ACC112 (cell line): ENCODE measurements around the gene ALG3.

ENCODE experiments used
- H2AFZ ChIP-seq: fragments of 200-600 bp; sonication (generic); one replicate; pipeline ENCODE4 v1.6.0; 2017; ENCODE audit warnings: antibody characterized with exemption, low read length; ENCODE audit not compliant: unreplicated experiment
- H3K27ac ChIP-seq: fragments of 200-600 bp; sonication (generic); 2 replicates; pipeline ENCODE4 v1.5.1; 2014; ENCODE audit warnings: low read depth, mild to moderate bottlenecking, antibody characterized with exemption, low read length, moderate library complexity
- H3K27me3 ChIP-seq: fragments of 200-600 bp; sonication (generic); 2 replicates; pipeline ENCODE4 v1.6.1; 2014; ENCODE audit warnings: mild to moderate bottlenecking, antibody characterized with exemption, low read length, moderate library complexity, mixed read lengths; ENCODE audit not compliant: insufficient read depth
- H3K36me3 ChIP-seq: fragments of 200-600 bp; sonication (generic); 2 replicates; pipeline ENCODE4 v1.6.1; 2016; ENCODE audit warnings: mild to moderate bottlenecking, antibody characterized with exemption, low read length, moderate library complexity, mixed read lengths; ENCODE audit not compliant: insufficient read depth
- H3K4me1 ChIP-seq: fragments of 200-600 bp; sonication (generic); one replicate; pipeline ENCODE4 v1.6.1; 2016; ENCODE audit warnings: low read length, mixed read lengths; ENCODE audit not compliant: insufficient read depth, unreplicated experiment, control insufficient read depth
- H3K4me3 ChIP-seq: fragments of 200-600 bp; sonication (generic); 2 replicates; pipeline ENCODE4 v1.5.1; 2014; ENCODE audit warnings: mild to moderate bottlenecking, low read depth, low read length
- H3K79me2 ChIP-seq: fragments of 200-600 bp; sonication (generic); one replicate; pipeline ENCODE4 v1.6.0; 2016; ENCODE audit warnings: low read length; ENCODE audit not compliant: control insufficient read depth, unreplicated experiment, insufficient read depth

ALG3 gene

DNA sequence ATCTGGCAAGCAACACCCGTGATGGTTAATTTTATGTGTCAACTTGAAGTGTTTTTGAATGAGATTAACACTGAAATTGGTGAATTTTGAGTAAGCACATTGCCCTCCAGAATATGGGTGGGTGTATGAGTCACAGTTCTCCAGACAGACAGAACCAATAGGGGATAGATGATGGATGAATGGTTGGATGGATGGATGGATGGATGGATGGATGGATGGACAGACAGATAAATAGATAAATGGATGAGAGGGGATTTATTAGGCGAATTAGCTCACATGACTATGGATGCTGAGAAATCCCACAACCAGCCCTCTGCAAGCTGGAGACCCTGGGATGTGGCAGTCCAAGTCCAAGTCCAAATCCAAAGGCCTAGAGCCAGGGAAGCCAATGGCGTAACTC, 24.8 kb downstream of the ALG3 start:
- Histone ChIP-seq H3K27ac (no peak overlapping the region), H3K4me1 (no peaks in the 10 kb centered on the region), H3K4me3 (no peak overlapping the region), H3K27me3 (peaks cover 24% of the 10 kb centered on the region), H3K36me3 (no peaks in the 10 kb centered on the region), H2AFZ (no peak overlapping the region), H3K79me2 (no peaks in the 10 kb centered on the region)

GRCh38 chr3:184222521-184222920, 26.2 kb downstream of the ALG3 start:
- no peak overlapping the region for H3K4me3 ChIP-seq
- no peak overlapping the region for H2AFZ ChIP-seq
- no peaks in the 10 kb centered on the region for H3K79me2 ChIP-seq
- no peaks in the 10 kb centered on the region for H3K36me3 ChIP-seq
- no peaks in the 10 kb centered on the region for H3K4me1 ChIP-seq
- H3K27ac ChIP-seq = no peak overlapping the region
- peaks cover 10% of the 10 kb centered on the region for H3K27me3 ChIP-seq

DNA sequence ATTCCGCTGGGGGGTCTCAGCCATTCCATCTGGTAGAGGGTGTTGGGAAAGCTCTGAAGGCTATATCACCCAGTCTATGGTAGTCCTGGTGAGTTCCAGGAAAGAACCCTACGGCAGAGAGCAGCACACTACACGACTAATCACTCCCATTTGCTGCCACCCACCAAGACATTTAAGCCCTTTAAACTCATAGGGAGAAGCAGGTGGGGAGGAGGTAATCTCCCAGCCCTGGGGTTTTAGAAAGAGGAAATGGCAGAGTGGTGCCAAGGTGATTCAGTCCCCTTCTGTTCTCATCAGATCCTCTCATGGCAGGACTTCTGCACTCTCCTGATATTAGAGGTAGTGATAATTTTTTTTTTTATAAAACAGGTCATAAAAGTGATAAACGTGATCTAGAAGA, 29.9 kb downstream of the ALG3 start:
- Histone ChIP-seq H3K79me2 (no peaks in the 10 kb centered on the region), H3K4me3 (no peak overlapping the region), H3K27ac (no peak overlapping the region), H2AFZ (no peak overlapping the region), H3K27me3 (peaks cover 4% of the 10 kb centered on the region; the same call in 1 of the 2 replicates), H3K36me3 (no peaks in the 10 kb centered on the region), H3K4me1 (no peaks in the 10 kb centered on the region)

DNA sequence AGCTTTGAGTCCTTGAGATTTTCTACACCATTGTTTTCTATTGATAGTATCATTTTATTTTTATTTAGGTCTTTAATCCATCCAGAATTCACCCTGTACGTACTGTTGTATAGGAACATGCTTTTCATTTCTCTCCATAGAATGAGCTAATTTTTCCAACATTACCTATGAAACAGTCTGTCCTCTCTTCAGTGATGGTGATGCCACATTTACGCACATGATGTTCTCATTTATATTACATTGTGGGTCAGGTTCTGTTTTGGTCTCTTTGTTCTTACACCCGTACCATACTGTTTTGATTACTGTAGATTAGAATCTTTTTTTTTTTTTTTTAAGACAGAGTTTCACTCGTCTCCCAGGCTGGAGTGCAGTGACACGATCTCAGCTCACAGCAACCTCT, 37.0 kb downstream of the ALG3 start:
- no peak overlapping the region for H2AFZ ChIP-seq
- H3K36me3 ChIP-seq = no peaks in the 10 kb centered on the region
- no peak overlapping the region for H3K4me3 ChIP-seq
- H3K27me3 ChIP-seq = peaks cover 14% of the 10 kb centered on the region
- no peaks in the 10 kb centered on the region for H3K4me1 ChIP-seq
- no peaks in the 10 kb centered on the region for H3K79me2 ChIP-seq
- H3K27ac ChIP-seq = no peak overlapping the region

- H3K27me3 ChIP-seq = peaks cover 18% of the 10 kb centered on the region
- H3K4me3 ChIP-seq = no peak overlapping the region
- H2AFZ ChIP-seq = no peak overlapping the region
- no peaks in the 10 kb centered on the region for H3K4me1 ChIP-seq
- H3K27ac ChIP-seq = no peak overlapping the region
- no peaks in the 10 kb centered on the region for H3K36me3 ChIP-seq
- no peaks in the 10 kb centered on the region for H3K79me2 ChIP-seq
These were observed 37.5 kb downstream of the ALG3 start for GRCh38 chr3:184211297-184211696.

DNA sequence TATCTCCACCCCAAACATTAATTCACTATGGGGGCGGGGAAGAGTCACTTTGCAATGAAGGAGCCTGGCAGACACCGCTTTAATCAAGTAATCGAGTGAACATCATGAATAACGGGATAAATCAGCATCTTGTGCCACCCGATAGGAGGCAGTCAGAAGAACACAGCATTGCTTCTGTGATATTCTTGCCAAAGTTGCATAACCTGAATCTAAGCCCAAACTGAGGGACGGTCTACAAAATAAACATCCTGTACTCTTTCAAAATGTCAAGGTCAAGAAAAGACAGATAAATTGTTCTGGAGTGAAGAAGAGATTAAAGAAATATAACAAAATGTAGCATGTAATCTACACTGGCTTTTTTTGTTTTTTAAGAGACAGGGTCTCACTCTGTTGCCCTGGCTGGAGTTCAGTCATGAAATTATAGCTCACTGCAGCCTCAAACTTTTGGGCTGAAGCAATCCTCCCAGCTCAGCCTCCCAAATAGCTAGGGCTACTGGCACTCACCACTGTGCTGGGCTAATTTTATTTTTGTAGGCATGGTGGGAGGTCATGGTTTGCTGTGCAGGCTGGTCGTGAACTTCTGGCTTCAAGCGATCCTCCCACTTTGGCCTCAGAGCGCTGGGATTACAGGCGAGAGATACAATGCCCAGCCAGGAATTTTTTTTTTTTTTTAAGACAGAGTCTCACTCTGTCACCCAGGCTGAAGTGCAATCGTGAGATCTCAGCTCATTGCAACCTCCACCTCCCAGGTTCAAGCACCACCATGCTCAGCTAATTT, 39.4 kb downstream of the ALG3 start:
- Histone ChIP-seq H3K27ac (no peak overlapping the region), H3K4me3 (no peak overlapping the region), H3K36me3 (no peaks in the 10 kb centered on the region), H3K4me1 (no peaks in the 10 kb centered on the region), H3K27me3 (peaks cover 16% of the 10 kb centered on the region), H3K79me2 (no peaks in the 10 kb centered on the region), H2AFZ (no peak overlapping the region)

DNA sequence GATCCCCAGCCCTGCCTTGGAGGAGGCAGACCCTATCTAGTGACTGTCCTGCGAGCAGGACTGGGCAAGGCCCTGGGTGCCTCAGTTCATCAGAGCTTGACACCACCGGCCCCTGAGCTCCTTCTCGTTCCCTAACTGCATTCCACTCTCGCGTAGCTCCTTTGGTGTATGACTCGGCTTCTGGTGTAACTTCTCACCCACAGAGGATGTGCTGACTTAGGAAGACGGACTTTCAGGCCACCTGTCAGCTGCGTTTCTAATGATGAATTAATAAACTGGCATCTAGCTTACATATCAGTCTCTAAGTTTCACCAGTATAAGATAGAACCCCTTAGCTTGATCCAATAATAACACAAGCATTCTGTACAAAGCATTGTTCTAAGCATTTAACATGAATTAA, 45.2 kb downstream of the ALG3 start:
- no peak overlapping the region for H2AFZ ChIP-seq
- H3K36me3 ChIP-seq = no peaks in the 10 kb centered on the region
- H3K79me2 ChIP-seq = no peaks in the 10 kb centered on the region
- no peak overlapping the region for H3K27ac ChIP-seq
- no peaks in the 10 kb centered on the region for H3K4me1 ChIP-seq
- H3K27me3 ChIP-seq = peaks cover 16% of the 10 kb centered on the region
- no peak overlapping the region for H3K4me3 ChIP-seq

- Histone ChIP-seq H3K4me3 (no peak overlapping the region), H2AFZ (no peak overlapping the region), H3K36me3 (no peaks in the 10 kb centered on the region), H3K27me3 (no peaks in the 10 kb centered on the region; the same call in 1 of the 2 replicates), H3K4me1 (no peaks in the 10 kb centered on the region), H3K79me2 (no peaks in the 10 kb centered on the region), H3K27ac (no peak overlapping the region)
These were observed 47.9 kb downstream of the ALG3 start for GRCh38 chr3:184200825-184201224.

DNA sequence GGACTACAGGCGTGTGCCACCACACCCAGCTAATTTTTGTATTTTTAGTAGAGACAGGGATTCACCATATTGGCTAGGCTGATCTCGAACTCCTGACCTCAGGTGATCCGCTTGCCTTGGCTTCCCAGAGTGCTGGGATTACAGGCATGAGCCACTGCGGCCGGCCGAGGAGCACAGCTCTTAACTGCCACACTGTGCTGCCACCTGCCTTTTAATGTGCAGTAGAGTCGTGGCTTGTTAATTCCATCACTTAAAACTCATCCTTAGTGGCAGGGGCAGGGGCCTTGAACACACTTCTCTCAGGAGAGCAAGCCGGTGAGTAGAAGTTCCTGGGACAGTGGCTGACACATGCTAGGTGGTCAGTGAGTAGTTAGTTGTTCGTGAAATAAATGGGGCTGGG, 50.3 kb downstream of the ALG3 start:
- no peaks in the 10 kb centered on the region for H3K27me3 ChIP-seq
- H3K27ac ChIP-seq = no peak overlapping the region
- H2AFZ ChIP-seq = no peak overlapping the region
- H3K79me2 ChIP-seq = no peaks in the 10 kb centered on the region
- no peaks in the 10 kb centered on the region for H3K4me1 ChIP-seq
- H3K36me3 ChIP-seq = no peaks in the 10 kb centered on the region
- H3K4me3 ChIP-seq = no peak overlapping the region

DNA sequence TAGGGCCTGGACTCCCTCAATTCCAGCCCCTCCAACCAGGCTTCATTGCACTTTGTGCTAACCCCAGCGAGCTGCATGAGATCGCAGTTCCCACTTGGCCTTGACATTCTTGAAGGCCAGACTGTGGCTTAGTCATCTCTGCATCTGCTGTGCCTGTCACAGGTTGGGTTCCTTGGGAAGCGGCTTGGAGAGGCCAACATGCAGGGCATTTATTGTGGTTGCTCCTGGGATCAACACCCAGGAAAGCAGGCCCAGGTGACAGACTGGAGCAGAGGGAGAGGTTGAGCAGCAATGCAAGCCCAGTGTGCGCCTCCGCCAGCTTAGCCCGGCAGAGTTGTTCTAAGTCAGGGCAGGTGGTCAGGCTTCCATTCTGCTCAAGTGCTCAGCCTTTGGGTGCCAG, 52.2 kb downstream of the ALG3 start:
- Histone ChIP-seq H3K79me2 (no peaks in the 10 kb centered on the region), H3K27me3 (no peaks in the 10 kb centered on the region), H3K4me1 (no peaks in the 10 kb centered on the region), H2AFZ (no peak overlapping the region), H3K36me3 (no peaks in the 10 kb centered on the region), H3K4me3 (no peak overlapping the region), H3K27ac (no peak overlapping the region)

- Histone ChIP-seq H3K4me3 (no peak overlapping the region), H3K79me2 (peaks cover 13% of the 10 kb centered on the region), H2AFZ (no peak overlapping the region), H3K27ac (no peak overlapping the region), H3K4me1 (no peaks in the 10 kb centered on the region), H3K27me3 (no peaks in the 10 kb centered on the region), H3K36me3 (peaks cover 17% of the 10 kb centered on the region; the same call in 1 of the 2 replicates)
These were observed 54.7 kb downstream of the ALG3 start for GRCh38 chr3:184193991-184194539.
